Thoracic aorta (tissue), 2 donors: Measurements from ENCODE around the gene SMIM10L1. TPM values are rescaled to one million over a fixed set of nuclear protein-coding genes. Genes with fewer than 3 reads are reported as not detected.

Source experiments
- ATAC-seq: fragments of 150-250 bp; one replicate; pipeline ENCODE4 v1.8.0; 2017; ENCODE audit warnings: low read depth; ENCODE audit not compliant: insufficient number of reproducible peaks, low FRiP score
- DNase-seq: peaks from one replicate; pipeline ENCODE4 v3.0.0-alpha.2; 2020; ENCODE audit warnings: low spot score
- H3K27ac ChIP-seq, 2 donors: fragments of 200-600 bp; sonication (generic); 1 replicate in 1 of 2; 2 replicates in 1 of 2; pipeline ENCODE4 v1.5.1; 2016; ENCODE audit warnings: mild to moderate bottlenecking in 2 of 2, moderate library complexity in 2 of 2
- H3K27me3 ChIP-seq: fragments of 200-600 bp; sonication (generic); replicated peaks from 2 replicates; pipeline ENCODE4 v1.6.0; 2016; ENCODE audit warnings: mild to moderate bottlenecking; ENCODE audit not compliant: insufficient read depth
- H3K36me3 ChIP-seq: fragments of 200-600 bp; sonication (generic); one replicate; pipeline ENCODE4 v1.5.1; 2016
- H3K4me1 ChIP-seq, 2 donors: fragments of 200-600 bp; sonication (generic); 1 replicate in 1 of 2; 2 replicates in 1 of 2; pipeline versions ENCODE4 v1.5.1 to v1.6.0; 2016; ENCODE audit warnings: low read depth in 2 of 2, mild to moderate bottlenecking in 1 of 2; ENCODE audit not compliant: control insufficient read depth in 1 of 2
- H3K4me3 ChIP-seq: fragments of 200-600 bp; sonication (generic); 2 replicates; pipeline ENCODE4 v1.5.1; 2016; ENCODE audit warnings: mild to moderate bottlenecking
- H3K9me3 ChIP-seq: fragments of 200-600 bp; sonication (generic); 2 replicates; pipeline ENCODE4 v1.5.1; 2016
- total RNA-seq, 2 donors: library from RNA; depleted of rRNA; stranded (reverse); fragments of >200 nt; gene quantifications; one replicate each; pipeline versions ENCODE4 v1.1.0 to v1.2.3, GENCODE V29; 2016
- TF ChIP-seq, protein P1 (sequence below): fragments of 200-600 bp; sonication (generic); IDR thresholded peaks from one replicate; pipeline ENCODE4 v1.5.1; 2019; ENCODE audit warnings: antibody characterized with exemption

SMIM10L1 gene
- total RNA-seq, 2 donors from 2014 or later, result 4.7 to 10.4 TPM

DNA sequence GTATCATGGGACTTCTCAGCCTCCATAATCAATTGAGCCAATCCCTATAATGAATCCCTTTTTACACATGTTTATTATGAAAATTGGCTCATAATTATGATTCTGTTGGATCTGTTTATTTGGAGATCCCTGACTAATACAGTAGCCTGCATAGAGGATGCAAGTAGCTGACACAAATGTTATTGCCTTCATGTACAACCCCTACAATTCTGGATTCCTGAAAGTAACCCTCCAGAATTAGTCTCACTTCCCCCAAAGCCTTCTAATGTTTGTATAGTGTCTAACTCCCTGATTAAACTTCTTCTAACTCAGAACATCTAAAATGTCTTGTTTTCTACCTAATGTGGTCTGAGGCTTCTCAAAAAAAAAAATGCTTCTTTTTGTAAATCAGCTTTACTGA is 6.6 kb upstream of the SMIM10L1 start:
- peaks cover 5 to 11% of the 10 kb centered on the region in 2 donors for H3K4me1 ChIP-seq
- no peaks in the 10 kb centered on the region for H3K36me3 ChIP-seq
- H3K27me3 ChIP-seq, result no peaks in the 10 kb centered on the region
- ATAC-seq, result no peak
- TF ChIP-seq, protein P1, sequence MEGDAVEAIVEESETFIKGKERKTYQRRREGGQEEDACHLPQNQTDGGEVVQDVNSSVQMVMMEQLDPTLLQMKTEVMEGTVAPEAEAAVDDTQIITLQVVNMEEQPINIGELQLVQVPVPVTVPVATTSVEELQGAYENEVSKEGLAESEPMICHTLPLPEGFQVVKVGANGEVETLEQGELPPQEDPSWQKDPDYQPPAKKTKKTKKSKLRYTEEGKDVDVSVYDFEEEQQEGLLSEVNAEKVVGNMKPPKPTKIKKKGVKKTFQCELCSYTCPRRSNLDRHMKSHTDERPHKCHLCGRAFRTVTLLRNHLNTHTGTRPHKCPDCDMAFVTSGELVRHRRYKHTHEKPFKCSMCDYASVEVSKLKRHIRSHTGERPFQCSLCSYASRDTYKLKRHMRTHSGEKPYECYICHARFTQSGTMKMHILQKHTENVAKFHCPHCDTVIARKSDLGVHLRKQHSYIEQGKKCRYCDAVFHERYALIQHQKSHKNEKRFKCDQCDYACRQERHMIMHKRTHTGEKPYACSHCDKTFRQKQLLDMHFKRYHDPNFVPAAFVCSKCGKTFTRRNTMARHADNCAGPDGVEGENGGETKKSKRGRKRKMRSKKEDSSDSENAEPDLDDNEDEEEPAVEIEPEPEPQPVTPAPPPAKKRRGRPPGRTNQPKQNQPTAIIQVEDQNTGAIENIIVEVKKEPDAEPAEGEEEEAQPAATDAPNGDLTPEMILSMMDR, result no peak
- DNase-seq, result no peak
- H3K9me3 ChIP-seq, result no peaks in the 10 kb centered on the region
- no peak overlapping the region for H3K4me3 ChIP-seq
- no peak overlapping the region for H3K27ac ChIP-seq

DNA sequence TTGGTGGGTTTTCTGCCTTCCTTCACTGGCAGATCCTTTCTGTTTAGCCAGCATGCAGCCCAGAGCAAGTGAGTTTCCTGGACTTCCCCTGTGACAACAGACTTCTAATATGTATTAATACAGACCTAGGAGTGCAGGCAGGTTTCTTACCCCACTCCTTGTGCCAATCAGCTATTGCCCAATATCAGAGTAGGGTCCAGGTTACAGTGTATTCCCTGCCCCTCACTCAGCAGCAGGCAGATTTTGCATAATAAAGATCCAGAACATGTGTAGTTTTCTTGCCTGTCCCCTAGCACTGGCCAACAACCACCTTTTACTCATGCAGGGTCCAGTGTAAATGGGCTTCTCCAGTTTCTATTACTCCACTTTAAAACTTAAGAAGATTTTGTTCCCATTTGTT is 4.7 kb upstream of the SMIM10L1 start:
- H3K4me1 ChIP-seq, result peaks cover 16 to 23% of the 10 kb centered on the region in 2 donors
- H3K27ac ChIP-seq, result no peak overlapping the region
- peaks cover 3% of the 10 kb centered on the region for H3K36me3 ChIP-seq
- DNase-seq, result no peak
- H3K4me3 ChIP-seq, result no peak overlapping the region
- no peaks in the 10 kb centered on the region for H3K9me3 ChIP-seq
- no peaks in the 10 kb centered on the region for H3K27me3 ChIP-seq
- TF ChIP-seq, protein P1, result no peak
- ATAC-seq, result no peak

DNA sequence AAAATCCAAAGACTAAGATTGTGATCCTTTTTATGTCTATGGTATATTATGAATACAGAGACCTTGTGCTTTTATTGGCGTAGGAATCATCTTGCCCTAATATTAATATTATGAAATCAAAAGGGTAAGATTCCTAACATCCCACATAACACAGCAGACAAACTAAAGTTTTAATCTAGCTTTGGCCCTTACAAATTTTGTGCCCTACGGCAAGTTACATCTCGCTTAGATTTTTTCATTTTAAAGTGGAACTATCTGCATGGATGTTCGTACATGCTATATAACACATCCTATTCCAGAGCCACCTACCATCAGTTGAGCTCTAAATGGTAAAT is 217 bp upstream of the SMIM10L1 start:
- TF ChIP-seq, protein P1, result no peak
- Histone ChIP-seq H3K4me3 (peak overlapping the region; percentile 76), H3K27ac (peak overlapping the region; percentile 91 to 93), H3K4me1 (peaks cover 26 to 32% of the 10 kb centered on the region in 2 donors), H3K36me3 (peaks cover 8% of the 10 kb centered on the region), H3K9me3 (no peaks in the 10 kb centered on the region), H3K27me3 (no peaks in the 10 kb centered on the region)
- ATAC-seq, result no peak
- DNase-seq, result no peak

DNA sequence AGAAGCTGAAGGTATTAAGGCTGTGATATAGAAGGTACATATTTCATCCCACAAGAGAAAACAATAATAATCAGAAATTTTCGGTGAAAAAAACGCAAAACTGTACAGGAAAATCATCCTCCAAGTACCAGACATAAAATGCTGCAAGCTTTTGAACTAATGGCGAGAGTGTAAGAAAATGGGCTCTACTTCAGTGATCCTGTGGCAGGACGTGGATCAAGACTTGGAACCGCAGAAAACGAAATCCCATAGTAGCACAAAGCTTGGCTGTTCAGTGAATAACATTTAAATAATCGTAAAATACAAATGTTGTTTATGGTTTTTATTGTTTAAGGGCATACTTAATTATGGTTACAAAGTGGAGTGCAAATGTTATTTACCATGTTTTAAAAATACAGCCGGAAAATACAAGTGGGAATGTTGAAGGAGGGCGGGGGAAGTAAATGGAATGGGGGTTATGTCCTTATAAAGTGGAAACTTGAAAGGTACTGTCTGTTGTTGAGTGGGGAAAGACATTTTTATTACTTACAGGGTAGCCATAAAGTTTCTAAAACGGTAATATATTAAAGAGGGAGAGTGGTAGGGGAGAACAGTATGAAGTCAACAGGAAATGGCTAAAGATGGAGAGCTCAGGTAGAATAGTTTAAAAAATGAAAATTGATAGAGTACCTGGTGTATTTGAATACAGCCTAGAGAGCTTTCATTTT is 1.1 kb downstream of the SMIM10L1 start:
- TF ChIP-seq, protein P1, result no peak
- ATAC-seq (no peak), DNase-seq (no peak)
- Histone ChIP-seq H3K27ac (peak overlapping the region; percentile 91 to 93), H3K36me3 (peaks cover 8% of the 10 kb centered on the region), H3K4me3 (peak overlapping the region; percentile 76), H3K27me3 (no peaks in the 10 kb centered on the region), H3K4me1 (peaks cover 26 to 32% of the 10 kb centered on the region in 2 donors), H3K9me3 (no peaks in the 10 kb centered on the region)

DNA sequence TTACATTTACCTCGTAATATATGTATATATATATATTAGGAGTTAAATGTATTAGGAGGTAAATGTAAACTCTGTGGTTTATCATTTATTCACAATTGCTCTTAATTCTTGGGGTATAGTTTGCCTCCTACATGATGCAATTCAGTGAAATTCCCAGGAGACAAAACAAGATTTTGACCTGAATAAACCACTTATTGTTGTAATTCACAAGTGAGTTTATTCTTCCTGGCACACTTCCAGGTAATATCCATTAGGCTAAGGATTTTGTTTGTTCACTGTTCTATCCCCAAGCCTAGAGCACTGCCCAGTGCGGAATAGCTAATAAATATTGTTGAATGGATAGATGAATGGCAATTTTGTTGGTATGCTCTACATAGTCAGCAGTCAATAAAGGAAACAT is 3.0 kb downstream of the SMIM10L1 start:
- TF ChIP-seq, protein P1, result no peak
- H3K9me3 ChIP-seq, result no peaks in the 10 kb centered on the region
- H3K36me3 ChIP-seq, result peaks cover 8% of the 10 kb centered on the region
- peaks cover 25% of the 10 kb centered on the region in 2 donors for H3K4me1 ChIP-seq
- DNase-seq (no peak), ATAC-seq (no peak)
- no peaks in the 10 kb centered on the region for H3K27me3 ChIP-seq
- H3K27ac ChIP-seq, result no peak overlapping the region
- no peak overlapping the region for H3K4me3 ChIP-seq
